Spinal cord (tissue), 10 donors: ENCODE data around the gene SOS1. TPM values are rescaled to one million over a fixed set of nuclear protein-coding genes. Genes with fewer than 3 reads are reported as not detected.

Experiments
- DNase-seq, 6 donors: peaks; one replicate each; pipeline versions ENCODE4 v3.0.0 to v3.0.0-alpha.2; 2013 to 2015; ENCODE audit warnings: low spot score in 6 of 6, low read depth in 4 of 6
- H3K27ac ChIP-seq: one replicate; pipeline ENCODE4 v1.5.1; 2013; ENCODE audit warnings: low read depth, low read length, control low read depth
- H3K27me3 ChIP-seq: one replicate; pipeline ENCODE4 v1.6.1; 2013; ENCODE audit warnings: low read length; ENCODE audit not compliant: control insufficient read depth, insufficient read depth
- H3K36me3 ChIP-seq: one replicate; pipeline ENCODE4 v1.6.1; 2013; ENCODE audit warnings: low read length; ENCODE audit not compliant: control insufficient read depth, insufficient read depth
- H3K4me1 ChIP-seq: one replicate; pipeline ENCODE4 v1.6.1; 2013; ENCODE audit warnings: low read length; ENCODE audit not compliant: control insufficient read depth, insufficient read depth
- H3K4me3 ChIP-seq: one replicate; pipeline ENCODE4 v1.5.1; 2013; ENCODE audit warnings: low read depth, low read length, control low read depth
- H3K9me3 ChIP-seq: one replicate; pipeline ENCODE4 v1.6.1; 2013; ENCODE audit warnings: low read length; ENCODE audit not compliant: control insufficient read depth, insufficient read depth
- WGBS: methylation state at CpG from one replicate; pipeline ENCODE4 v1.1.5; 2013; ENCODE audit warnings: missing lambda C conversion rate; ENCODE audit not compliant: insufficient coverage; 5-methylcytosine and 5-hydroxymethylcytosine counted together
- polyA plus RNA-seq, 2 donors: library from polyadenylated mRNA; unstranded; fragments of 120-200 nt; gene quantifications; one replicate each; pipeline ENCODE4 v1.2.1, GENCODE V29; 2013; ENCODE audit not compliant: insufficient read length in 2 of 2
- total RNA-seq, 2 donors: library from RNA; depleted of rRNA in 1 of 2; stranded (reverse); fragments of 120-200 nt in 1 of 2; fragments of >200 nt in 1 of 2; gene quantifications; one replicate each; pipeline versions ENCODE4 v1.2.3 to v1.2.4, GENCODE V29; 2013 to 2014
- donor health status: healthy.

Gene SOS1
- total and polyA plus RNA-seq, 4 donors, result 29.8 to 61.4 (median 35.9) TPM

GRCh38 chr2:39091543-39091942 lies 29.3 kb downstream of the SOS1 start:
- H3K27ac ChIP-seq, result no peak overlapping the region

GRCh38 chr2:39091063-39091462 lies 29.8 kb downstream of the SOS1 start:
- Histone ChIP-seq H3K9me3 (peaks cover 2% of the 10 kb centered on the region), H3K27ac (no peak overlapping the region), H3K4me1 (no peaks in the 10 kb centered on the region), H3K27me3 (no peaks in the 10 kb centered on the region), H3K36me3 (no peaks in the 10 kb centered on the region), H3K4me3 (no peak overlapping the region)
- DNase-seq, result no peak
- WGBS, result 87% methylated on average over 3 of the region's 3 CpGs

More at GRCh38 chr2:39091543-39091942, 29.3 kb downstream of the SOS1 start:
- H3K36me3 ChIP-seq, result no peaks in the 10 kb centered on the region
- H3K4me3 ChIP-seq, result no peak overlapping the region
- DNase-seq, result no peak
- no peaks in the 10 kb centered on the region for H3K27me3 ChIP-seq
- H3K4me1 ChIP-seq, result no peaks in the 10 kb centered on the region
- H3K9me3 ChIP-seq, result peaks cover 2% of the 10 kb centered on the region
- WGBS, result 86% methylated on average over 4 of the region's 4 CpGs

- Histone ChIP-seq H3K27me3 (no peaks in the 10 kb centered on the region), H3K36me3 (no peaks in the 10 kb centered on the region), H3K4me1 (no peaks in the 10 kb centered on the region), H3K9me3 (no peaks in the 10 kb centered on the region), H3K27ac (no peak overlapping the region), H3K4me3 (no peak overlapping the region)
- WGBS, result no CpG with 5 or more reads among the region's 5 CpGs
- no peak for DNase-seq
These were observed 40.7 kb downstream of the SOS1 start for GRCh38 chr2:39080152-39080551.

GRCh38 chr2:39069890-39070465 lies 50.9 kb downstream of the SOS1 start:
- Histone ChIP-seq H3K9me3 (no peaks in the 10 kb centered on the region), H3K36me3 (no peaks in the 10 kb centered on the region), H3K27ac (no peak overlapping the region), H3K4me1 (no peaks in the 10 kb centered on the region), H3K4me3 (no peak overlapping the region), H3K27me3 (no peaks in the 10 kb centered on the region)
- DNase-seq, result no peak
- 88% methylated on average over 1 of the region's 1 CpG for WGBS

GRCh38 chr2:39069136-39069515 lies 51.7 kb downstream of the SOS1 start:
- no peaks in the 10 kb centered on the region for H3K36me3 ChIP-seq
- H3K4me1 ChIP-seq, result no peaks in the 10 kb centered on the region
- no peak overlapping the region for H3K4me3 ChIP-seq
- no peaks in the 10 kb centered on the region for H3K9me3 ChIP-seq
- H3K27ac ChIP-seq, result no peak overlapping the region
- DNase-seq, result no peak
- H3K27me3 ChIP-seq, result no peaks in the 10 kb centered on the region
- WGBS, result no CpG with 5 or more reads among the region's 3 CpGs

- H3K27ac ChIP-seq, result no peak overlapping the region
- DNase-seq, result no peak
- no peaks in the 10 kb centered on the region for H3K36me3 ChIP-seq
- WGBS, result no CpG with 5 or more reads among the region's 1 CpG
- H3K4me1 ChIP-seq, result no peaks in the 10 kb centered on the region
- no peaks in the 10 kb centered on the region for H3K9me3 ChIP-seq
- no peak overlapping the region for H3K4me3 ChIP-seq
- H3K27me3 ChIP-seq, result no peaks in the 10 kb centered on the region
These were observed 52.3 kb downstream of the SOS1 start for GRCh38 chr2:39068299-39069135.

- no peaks in the 10 kb centered on the region for H3K36me3 ChIP-seq
- H3K27ac ChIP-seq, result no peak overlapping the region
- no peaks in the 10 kb centered on the region for H3K4me1 ChIP-seq
- H3K9me3 ChIP-seq, result no peaks in the 10 kb centered on the region
- H3K27me3 ChIP-seq, result no peaks in the 10 kb centered on the region
- no peak for DNase-seq
- no peak overlapping the region for H3K4me3 ChIP-seq
These were observed 55.2 kb downstream of the SOS1 start for GRCh38 chr2:39065616-39066015.

GRCh38 chr2:39062320-39062719 lies 58.5 kb downstream of the SOS1 start:
- H3K4me1 ChIP-seq, result no peaks in the 10 kb centered on the region
- 100% methylated on average over 5 of the region's 6 CpGs for WGBS
- H3K9me3 ChIP-seq, result no peaks in the 10 kb centered on the region
- no peaks in the 10 kb centered on the region for H3K36me3 ChIP-seq
- H3K4me3 ChIP-seq, result no peak overlapping the region
- H3K27me3 ChIP-seq, result no peaks in the 10 kb centered on the region
- no peak overlapping the region for H3K27ac ChIP-seq
- no peak for DNase-seq

GRCh38 chr2:39061280-39061679 lies 59.6 kb downstream of the SOS1 start:
- Histone ChIP-seq H3K27me3 (no peaks in the 10 kb centered on the region), H3K27ac (no peak overlapping the region), H3K4me3 (no peak overlapping the region), H3K4me1 (no peaks in the 10 kb centered on the region), H3K9me3 (no peaks in the 10 kb centered on the region), H3K36me3 (no peaks in the 10 kb centered on the region)
- no peak for DNase-seq
- WGBS, result 92% methylated on average over 2 of the region's 4 CpGs

GRCh38 chr2:39059366-39059952 lies 61.4 kb downstream of the SOS1 start:
- Histone ChIP-seq H3K27me3 (no peaks in the 10 kb centered on the region), H3K4me1 (no peaks in the 10 kb centered on the region), H3K4me3 (no peak overlapping the region), H3K9me3 (no peaks in the 10 kb centered on the region), H3K27ac (no peak overlapping the region), H3K36me3 (no peaks in the 10 kb centered on the region)
- WGBS, result no CpG with 5 or more reads among the region's 2 CpGs
- peak; percentile 7 to 84 (median 32) for DNase-seq
